Left renal cortex interstitium (tissue), 4 donors: ENCODE measurements around the gene PRPSAP1. TPM values are rescaled to one million over a fixed set of nuclear protein-coding genes. Genes with fewer than 3 reads are reported as not detected.
"Not testable (repeated sequence)": the region's sequence is repeated elsewhere in the genome, so short reads cannot be mapped to it uniquely, and the experiment has no call there.

Experiments
- DNase-seq, 4 donors: peaks; one replicate each; pipeline ENCODE4 v3.0.0-alpha.2; 2013; ENCODE audit warnings: low read depth in 4 of 4, low spot score in 2 of 4, missing footprints in 1 of 4
- polyA plus RNA-seq, 4 donors: library from polyadenylated mRNA; unstranded; fragments of 120-200 nt; gene quantifications; one replicate each; pipeline ENCODE4 v1.2.1, GENCODE V29; 2013; ENCODE audit not compliant: insufficient read length in 4 of 4

The PRPSAP1 gene
- polyA plus RNA-seq, 4 donors: 73.8 to 91.2 (median 80.6) TPM

- DNase-seq: no peak
These were observed 22.6 kb downstream of the PRPSAP1 start for GRCh38 chr17:76331083-76331482.

GRCh38 chr17:76329664-76330063 lies 24.1 kb downstream of the PRPSAP1 start:
- DNase-seq: no peak

GRCh38 chr17:76327696-76328095 lies 26.0 kb downstream of the PRPSAP1 start:
- DNase-seq: no peak

GRCh38 chr17:76326306-76326705 lies 27.4 kb downstream of the PRPSAP1 start:
- DNase-seq: no peak

- DNase-seq: no peak
These were observed 35.1 kb downstream of the PRPSAP1 start for GRCh38 chr17:76318586-76318985.

GRCh38 chr17:76317535-76317934 lies 36.2 kb downstream of the PRPSAP1 start:
- no peak for DNase-seq

- DNase-seq: no peak
These were observed 39.1 kb downstream of the PRPSAP1 start for GRCh38 chr17:76314392-76315227.

- no peak for DNase-seq
These were observed 41.0 kb downstream of the PRPSAP1 start for GRCh38 chr17:76312735-76313134.

- DNase-seq: no peak
These were observed 44.3 kb downstream of the PRPSAP1 start for GRCh38 chr17:76309461-76309860.

- no peak for DNase-seq
These were observed 45.8 kb downstream of the PRPSAP1 start, which contains the start of gene QRICH2 for GRCh38 chr17:76307966-76308338. QRICH2 (minus strand) TSS chr17:76308276; CDS start chr17:76307998, 278 bp downstream.

GRCh38 chr17:76307299-76307965 lies 46.3 kb downstream of the PRPSAP1 start:
- DNase-seq: no peak

- DNase-seq: not testable (repeated sequence)
These were observed 48.6 kb downstream of the PRPSAP1 start for GRCh38 chr17:76305135-76305454.

- no peak for DNase-seq
These were observed 49.2 kb downstream of the PRPSAP1 start for GRCh38 chr17:76304226-76305134.

- DNase-seq: no peak
These were observed 56.3 kb downstream of the PRPSAP1 start for GRCh38 chr17:76297436-76297835.

GRCh38 chr17:76296889-76297288 lies 56.8 kb downstream of the PRPSAP1 start:
- DNase-seq: no peak

GRCh38 chr17:76296186-76296585 lies 57.5 kb downstream of the PRPSAP1 start:
- DNase-seq: no peak

GRCh38 chr17:76293106-76293505 lies 60.6 kb downstream of the PRPSAP1 start:
- DNase-seq: no peak

- DNase-seq: no peak
These were observed 61.1 kb downstream of the PRPSAP1 start for GRCh38 chr17:76292567-76292966.

- no peak for DNase-seq
These were observed 71.9 kb downstream of the PRPSAP1 start for GRCh38 chr17:76281573-76282371.

GRCh38 chr17:76280650-76281049 lies 73.1 kb downstream of the PRPSAP1 start:
- DNase-seq: no peak
